NOMO-1 treated with dmso at 0.1 percent for 144 hours (cell line): ENCODE results near the gene SUSD4.

Experiments used
- DNase-seq: peaks from one replicate; lab custom pipeline; 2025; ENCODE audit not compliant: unreplicated experiment; lab: John Stamatoyannopoulos, UW

SUSD4 gene

DNA sequence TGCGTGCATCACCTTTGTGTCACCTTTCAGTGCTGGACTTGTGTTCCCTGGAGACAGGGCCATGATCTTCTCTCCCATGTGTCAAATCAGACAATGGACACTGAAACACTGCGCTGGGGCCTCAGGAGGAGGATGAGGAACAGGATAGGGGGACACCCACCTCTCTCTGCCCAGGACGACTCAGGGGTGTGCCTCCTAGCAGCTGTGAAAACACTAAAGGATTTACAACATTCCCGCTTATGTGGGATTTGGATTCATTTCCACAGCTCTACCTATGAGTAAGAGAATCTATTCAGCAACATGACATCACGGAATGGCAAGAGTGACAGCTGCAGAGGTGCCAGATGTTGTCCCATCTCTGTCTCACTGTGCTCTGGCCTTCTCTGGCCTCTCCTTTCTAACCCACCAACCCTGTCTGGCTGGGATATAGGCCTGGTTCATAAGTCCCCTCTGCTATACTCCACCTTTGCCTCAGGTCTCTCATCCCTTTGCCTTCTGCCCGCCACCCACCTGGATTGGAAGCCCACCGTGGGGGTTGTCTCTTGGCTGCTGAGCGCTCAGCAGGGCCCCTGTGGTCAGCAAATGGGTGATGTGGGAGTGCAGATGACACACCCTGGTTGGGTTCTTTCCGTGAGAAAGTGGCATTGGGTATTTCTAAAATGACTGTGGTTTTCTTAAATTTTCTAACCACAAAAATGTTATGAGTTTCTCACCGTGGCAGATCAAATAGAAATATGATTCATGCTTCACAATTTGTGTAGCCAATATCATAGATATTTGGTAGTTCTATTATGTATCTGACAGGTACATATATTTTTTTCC is 173.9 kb downstream of the SUSD4 start:
- DNase-seq, result peak; percentile 5

GRCh38 chr1:223189525-223189902 is 174.5 kb downstream of the SUSD4 start:
- DNase-seq, result no peak

DNA sequence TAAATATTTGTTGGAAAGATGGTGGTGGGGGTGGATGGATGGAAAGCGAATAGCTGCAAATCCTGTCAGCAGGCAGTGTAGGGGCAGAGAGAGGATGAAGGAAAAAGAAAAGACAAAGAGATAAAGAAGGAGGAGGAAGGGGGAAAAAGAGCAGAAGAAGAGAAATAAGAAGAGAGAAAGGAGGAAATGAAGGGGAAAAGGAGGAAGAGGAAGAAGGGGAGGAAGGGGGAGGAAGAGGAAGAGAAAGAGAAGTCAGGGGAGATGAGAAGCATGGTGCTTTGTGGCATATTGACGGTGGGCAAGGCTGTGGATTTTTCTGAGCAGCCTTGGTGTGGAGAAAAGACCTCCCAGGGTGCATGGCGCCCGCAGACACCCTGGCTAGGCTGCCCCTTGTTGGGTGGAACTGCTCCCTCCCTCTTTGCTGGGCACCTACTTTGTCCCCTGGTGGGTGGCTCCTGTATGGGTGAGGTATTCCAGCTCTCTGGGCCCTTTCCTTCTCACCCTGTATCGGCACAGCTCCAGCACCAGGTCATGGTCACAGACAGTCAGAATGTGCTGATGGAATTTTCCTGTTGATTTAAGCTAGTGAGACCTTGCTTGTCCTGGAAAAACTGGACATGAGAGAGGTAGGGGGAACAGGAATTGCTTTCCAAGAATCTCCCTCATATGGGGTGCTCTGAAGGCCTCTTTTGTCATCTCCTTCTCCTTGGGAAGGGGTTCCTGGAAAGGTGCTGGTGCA is 175.2 kb downstream of the SUSD4 start:
- no peak for DNase-seq

DNA sequence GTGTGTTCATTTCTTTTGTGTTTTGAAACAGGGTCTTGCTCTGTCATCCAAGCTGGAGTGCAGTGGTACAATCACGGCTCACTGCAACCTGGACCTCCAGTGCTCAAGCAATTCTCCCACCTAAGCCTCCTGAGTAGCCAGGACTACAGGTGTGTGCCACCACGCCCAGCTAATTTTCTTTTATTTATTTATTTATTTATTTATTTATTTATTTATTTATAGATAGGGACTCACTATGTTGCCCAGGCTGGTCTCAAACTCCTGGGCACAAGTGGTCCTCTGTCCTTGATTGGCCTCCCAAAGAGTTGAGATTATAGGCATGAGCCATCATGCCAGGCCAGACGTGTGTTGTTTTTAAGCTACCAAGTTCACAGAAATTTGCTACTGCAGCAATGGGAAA is 177.2 kb downstream of the SUSD4 start:
- no peak for DNase-seq

GRCh38 chr1:223183268-223183862 is 180.6 kb downstream of the SUSD4 start:
- DNase-seq, result no peak

DNA sequence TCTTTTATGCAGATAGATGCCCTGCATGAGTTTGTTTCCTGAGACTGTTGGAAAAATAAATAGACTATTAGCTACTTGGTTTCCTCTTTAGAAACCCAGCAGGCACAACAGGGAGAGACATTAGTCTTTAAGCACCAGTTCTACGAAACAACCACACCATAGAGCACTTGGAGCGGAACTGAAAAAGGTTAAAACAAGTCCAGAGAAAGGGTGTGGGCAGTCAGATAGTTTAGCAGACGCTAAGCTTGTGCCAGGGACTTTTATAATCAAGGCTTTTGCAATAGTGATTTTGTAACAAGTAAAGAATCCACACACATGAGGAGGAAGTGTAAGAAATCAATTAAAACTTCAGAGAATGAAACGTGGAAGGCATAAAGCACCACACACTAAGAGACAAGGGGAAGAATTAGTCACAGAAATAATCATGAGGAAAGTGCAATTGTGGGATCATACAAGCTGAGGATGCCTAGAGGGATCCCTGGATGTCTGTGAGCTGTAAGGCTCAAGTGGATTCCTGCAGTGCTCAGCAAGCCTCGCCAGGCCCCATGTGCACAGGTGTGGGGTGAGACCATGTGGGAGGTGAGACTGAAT is 183.2 kb downstream of the SUSD4 start:
- DNase-seq, result peak; percentile 94

DNA sequence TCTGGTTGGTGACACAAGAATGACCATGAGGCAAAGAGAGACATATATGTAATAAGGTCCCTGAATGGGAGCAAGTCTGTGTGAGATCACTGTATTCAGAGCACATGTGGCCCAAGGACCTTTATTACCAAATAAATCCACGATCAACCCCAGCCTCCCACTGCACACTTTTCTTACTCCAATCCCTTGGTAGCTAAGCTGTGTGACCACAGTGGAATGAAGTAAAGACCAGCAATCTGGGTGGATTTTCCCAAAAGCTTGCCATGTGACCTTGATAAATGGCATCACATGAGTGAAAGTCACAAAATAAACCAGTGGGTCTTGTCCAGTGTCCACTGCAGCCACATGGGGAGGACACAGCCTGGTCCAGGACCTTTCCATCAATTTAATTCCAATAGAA is 184.2 kb downstream of the SUSD4 start:
- no peak for DNase-seq

DNA sequence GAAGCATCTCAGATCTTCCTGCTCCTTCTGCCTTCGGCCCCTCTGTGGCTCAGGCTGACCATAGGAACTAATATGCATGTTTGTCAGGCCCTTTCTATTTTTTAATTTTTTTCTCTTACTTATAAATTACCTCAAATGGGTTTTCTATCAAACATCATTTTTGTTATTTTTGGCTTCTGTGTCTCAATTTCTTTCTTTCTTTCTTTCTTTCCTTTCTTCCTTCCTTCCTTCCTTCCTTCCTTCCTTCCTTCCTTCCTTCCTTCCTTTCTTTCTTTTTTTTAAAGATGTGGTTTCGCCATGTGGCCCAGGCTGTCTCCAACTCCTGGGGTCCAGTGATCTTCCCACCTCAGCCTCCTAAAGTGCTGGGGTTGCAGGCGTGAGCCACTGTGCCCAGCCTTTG is 184.7 kb downstream of the SUSD4 start:
- DNase-seq, result no peak

DNA sequence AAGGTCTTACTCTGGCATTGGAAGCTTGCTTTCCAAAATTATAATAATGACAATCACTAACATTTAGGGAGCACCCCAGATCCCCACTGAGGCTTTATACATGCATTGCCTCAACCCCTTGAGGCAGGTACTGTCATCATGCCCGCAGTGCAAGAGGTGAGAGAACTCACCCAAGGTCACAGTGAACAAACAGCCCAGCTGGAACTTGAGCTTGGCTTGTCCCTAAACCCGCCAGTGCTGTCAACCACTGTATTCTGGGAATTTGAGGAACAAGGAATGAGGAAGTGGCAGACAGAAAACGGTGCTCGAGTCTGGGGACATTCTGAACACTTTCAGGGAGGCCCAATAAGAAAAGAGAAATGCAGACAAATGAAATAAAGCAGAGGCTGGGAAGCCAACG is 186.3 kb downstream of the SUSD4 start:
- peak; percentile 61 for DNase-seq

DNA sequence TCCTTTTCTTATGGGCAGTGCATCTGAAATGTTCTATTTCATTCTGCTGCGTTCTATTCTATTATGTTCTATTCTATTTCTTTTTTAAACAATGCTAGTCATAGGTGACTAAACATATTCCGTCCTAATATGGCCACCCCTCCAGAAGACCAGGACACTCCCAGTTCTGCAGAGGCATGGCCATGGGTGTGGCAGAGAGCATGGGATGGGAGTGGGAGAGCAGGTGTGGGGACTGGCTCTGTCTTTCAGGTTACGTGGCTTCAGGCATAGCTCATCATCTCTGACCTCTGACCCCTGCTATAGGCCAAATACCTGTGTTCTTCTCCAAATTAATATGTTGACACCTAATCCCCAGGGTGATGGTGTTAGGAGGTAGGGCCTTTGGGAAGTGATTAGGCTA is 187.5 kb downstream of the SUSD4 start:
- no peak for DNase-seq

- DNase-seq, result peak; percentile 73
These were observed 188.3 kb downstream of the SUSD4 start for GRCh38 chr1:223175633-223176032.

GRCh38 chr1:223175032-223175431 is 188.9 kb downstream of the SUSD4 start:
- no peak for DNase-seq
